Vagina (tissue), 2 donors: ENCODE results near the gene FPGS. TPM values are rescaled to one million over a fixed set of nuclear protein-coding genes. Genes with fewer than 3 reads are reported as not detected.

Experiments
- DNase-seq, 2 donors: peaks; one replicate each; pipeline ENCODE4 v3.0.0-alpha.2; 2017; ENCODE audit errors: extremely low spot score in 2 of 2
- H3K27ac ChIP-seq: fragments of 200-600 bp; sonication (generic); one replicate; pipeline ENCODE4 v1.5.1; 2019
- H3K27me3 ChIP-seq: fragments of 200-600 bp; sonication (generic); one replicate; pipeline ENCODE4 v1.5.1; 2019
- H3K36me3 ChIP-seq, 2 donors: fragments of 200-600 bp; sonication (generic); one replicate each; pipeline ENCODE4 v1.5.1; 2017 to 2019
- H3K4me1 ChIP-seq: fragments of 200-600 bp; sonication (generic); one replicate; pipeline ENCODE4 v1.5.1; 2019
- H3K4me3 ChIP-seq, 2 donors: fragments of 200-600 bp; sonication (generic); 1 replicate in 1 of 2; 2 replicates in 1 of 2; pipeline ENCODE4 v1.5.1; 2016 to 2019
- H3K9me3 ChIP-seq: fragments of 200-600 bp; sonication (generic); one replicate; pipeline ENCODE4 v1.5.1; 2019
- CTCF ChIP-seq, 3 experiments: fragments of 450-650 bp in 2 of 3; fragments of 200-600 bp in 1 of 3; sonication (generic) in 1 of 3; IDR thresholded peaks; one replicate each; pipeline ENCODE4 v1.5.1; 2017 to 2019; ENCODE audit warnings: antibody characterized with exemption in 3 of 3, mild to moderate bottlenecking in 2 of 3, moderate library complexity in 2 of 3
- POLR2A ChIP-seq, 2 donors: fragments of 450-650 bp; IDR thresholded peaks; one replicate each; pipeline ENCODE4 v1.6.1; 2017; ENCODE audit warnings: antibody characterized with exemption in 2 of 2, mild to moderate bottlenecking in 2 of 2, moderate library complexity in 2 of 2
- POLR2AphosphoS5 ChIP-seq, 2 donors: sonication (generic); formaldehyde crosslinking; IDR thresholded peaks; one replicate each; pipeline ENCODE4 v1.9.0; 2017; ENCODE audit warnings: antibody characterized with exemption in 2 of 2, mild to moderate bottlenecking in 2 of 2, low read depth in 1 of 2; ENCODE audit not compliant: insufficient read depth in 1 of 2
- intact Hi-C: fragments of 100-400 bp; cut with DNase I; formaldehyde crosslinking; loops from one replicate; pipeline ENCODE4 v1.15.1; 2023
- total RNA-seq: library from RNA; depleted of rRNA; stranded (reverse); fragments of >200 nt; gene quantifications from one replicate; pipeline ENCODE4 v1.2.3, GENCODE V29; 2016

The FPGS gene
- total RNA-seq, 1 donor from 2014 or later = 99.7 TPM

- no peak overlapping the region for H3K27ac ChIP-seq
- intact Hi-C loops = no loop called here
- peaks cover 6% of the 10 kb centered on the region for H3K4me1 ChIP-seq
- no peaks in the 10 kb centered on the region for H3K27me3 ChIP-seq
- no peak for TF ChIP-seq CTCF (IDR thresholded peaks at IDR 0.05)
- no peak for TF ChIP-seq POLR2AphosphoS5 (IDR thresholded peaks at IDR 0.05; ENCODE audit: insufficient read depth in 1 of 2, low read depth in 1 of 2)
- TF ChIP-seq POLR2A (IDR thresholded peaks at IDR 0.05) = no peak
- no peak for DNase-seq
- no peak overlapping the region for H3K4me3 ChIP-seq
- no peaks in the 10 kb centered on the region for H3K9me3 ChIP-seq
- no peaks in the 10 kb centered on the region for H3K36me3 ChIP-seq
Measured at GRCh38 chr9:127761491-127761956, 41.2 kb upstream of the FPGS start.

- Histone ChIP-seq H3K27ac (no peak overlapping the region), H3K4me1 (peaks cover 11% of the 10 kb centered on the region), H3K4me3 (no peak overlapping the region), H3K27me3 (no peaks in the 10 kb centered on the region), H3K36me3 (no peaks in the 10 kb centered on the region), H3K9me3 (no peaks in the 10 kb centered on the region)
- intact Hi-C loops = no loop called here
- TF ChIP-seq POLR2A (IDR thresholded peaks at IDR 0.05) = no peak
- no peak for TF ChIP-seq POLR2AphosphoS5 (IDR thresholded peaks at IDR 0.05; ENCODE audit: insufficient read depth in 1 of 2, low read depth in 1 of 2)
- TF ChIP-seq CTCF (IDR thresholded peaks at IDR 0.05) = no peak
- DNase-seq = no peak
Measured at GRCh38 chr9:127762111-127762676, 40.5 kb upstream of the FPGS start.

- H3K27ac ChIP-seq = no peak overlapping the region
- no peak overlapping the region for H3K4me3 ChIP-seq
- H3K4me1 ChIP-seq = peaks cover 22% of the 10 kb centered on the region
- no peaks in the 10 kb centered on the region for H3K36me3 ChIP-seq
- TF ChIP-seq POLR2A (IDR thresholded peaks at IDR 0.05) (no peak), CTCF (IDR thresholded peaks at IDR 0.05) (peak in 2 of 3 experiments; percentile 5 to 32), POLR2AphosphoS5 (IDR thresholded peaks at IDR 0.05; ENCODE audit: insufficient read depth in 1 of 2, low read depth in 1 of 2) (peak in 1 of 2 donors; percentile 51)
- no peaks in the 10 kb centered on the region for H3K27me3 ChIP-seq
- intact Hi-C loops = no loop called here
- DNase-seq = no peak
- H3K9me3 ChIP-seq = no peaks in the 10 kb centered on the region
Measured at GRCh38 chr9:127763918-127764384, 38.7 kb upstream of the FPGS start.

GRCh38 chr9:127765418-127765817 lies 37.3 kb upstream of the FPGS start:
- Histone ChIP-seq H3K27ac (no peak overlapping the region), H3K9me3 (no peaks in the 10 kb centered on the region), H3K27me3 (no peaks in the 10 kb centered on the region), H3K4me3 (no peak overlapping the region), H3K4me1 (peaks cover 29% of the 10 kb centered on the region), H3K36me3 (no peaks in the 10 kb centered on the region)
- TF ChIP-seq POLR2A (IDR thresholded peaks at IDR 0.05) (no peak), CTCF (IDR thresholded peaks at IDR 0.05) (no peak), POLR2AphosphoS5 (IDR thresholded peaks at IDR 0.05; ENCODE audit: insufficient read depth in 1 of 2, low read depth in 1 of 2) (no peak)
- no peak for DNase-seq
- intact Hi-C loops = no loop called here

- no peaks in the 10 kb centered on the region for H3K9me3 ChIP-seq
- H3K4me1 ChIP-seq = peaks cover 29% of the 10 kb centered on the region
- H3K36me3 ChIP-seq = no peaks in the 10 kb centered on the region
- peak overlapping the region; percentile 46 for H3K27ac ChIP-seq
- TF ChIP-seq POLR2AphosphoS5 (IDR thresholded peaks at IDR 0.05; ENCODE audit: insufficient read depth in 1 of 2, low read depth in 1 of 2) (no peak), POLR2A (IDR thresholded peaks at IDR 0.05) (no peak), CTCF (IDR thresholded peaks at IDR 0.05) (no peak)
- no peak for DNase-seq
- intact Hi-C loops = no loop called here
- no peaks in the 10 kb centered on the region for H3K27me3 ChIP-seq
- H3K4me3 ChIP-seq = peak overlapping the region in 1 of 2 donors; percentile 8
Measured at GRCh38 chr9:127767410-127767809, 35.3 kb upstream of the FPGS start.
